Astrocyte of the hippocampus (primary cell): ENCODE measurements around the gene COL7A1.
A peak's percentile ranks its signal among the peaks of the same experiment; 100 is the strongest.

ENCODE experiments used
- DNase-seq: peaks from one replicate; pipeline ENCODE4 v3.0.0; 2011; ENCODE audit warnings: low read depth, low spot score

Gene COL7A1

GRCh38 chr3:48619541-48620524, 24.7 kb upstream of the COL7A1 start:
- DNase-seq, result no peak

GRCh38 chr3:48617559-48617958, 22.4 kb upstream of the COL7A1 start:
- DNase-seq, result no peak

GRCh38 chr3:48614044-48614443, 18.9 kb upstream of the COL7A1 start:
- DNase-seq, result no peak

GRCh38 chr3:48612309-48612708, 17.2 kb upstream of the COL7A1 start:
- no peak for DNase-seq

GRCh38 chr3:48609088-48610005, 14.2 kb upstream of the COL7A1 start, which contains the start of gene UQCRC1:
Gene UQCRC1 (minus strand): TSS chr3:48609646. CDS start chr3:48609620, 26 bp downstream.
- DNase-seq, result peak; percentile 98

GRCh38 chr3:48607519-48607918, 12.4 kb upstream of the COL7A1 start:
- DNase-seq, result no peak

GRCh38 chr3:48601622-48601994, 6.5 kb upstream of the COL7A1 start:
- peak; percentile 18 for DNase-seq

- DNase-seq, result no peak
These were observed 5.8 kb upstream of the COL7A1 start for GRCh38 chr3:48600711-48601621.

- no peak for DNase-seq
These were observed 4.6 kb upstream of the COL7A1 start for GRCh38 chr3:48599509-48600285.

GRCh38 chr3:48599077-48599501, 4.0 kb upstream of the COL7A1 start:
- DNase-seq, result no peak

- peak; percentile 94 for DNase-seq
These were observed 3.4 kb upstream of the COL7A1 start for GRCh38 chr3:48598323-48599076.

- no peak for DNase-seq
These were observed 2.3 kb upstream of the COL7A1 start for GRCh38 chr3:48597408-48597800.

- DNase-seq, result no peak
These were observed 1.7 kb upstream of the COL7A1 start for GRCh38 chr3:48596676-48597407.

- no peak for DNase-seq
These were observed 1.0 kb upstream of the COL7A1 start for GRCh38 chr3:48596157-48596556.

GRCh38 chr3:48595526-48596121, 495 bp upstream of the COL7A1 start:
- DNase-seq, result peak; percentile 88

GRCh38 chr3:48594417-48595049, 596 bp downstream of the COL7A1 start:
- peak; percentile 33 for DNase-seq

- DNase-seq, result no peak
These were observed 1.8 kb downstream of the COL7A1 start for GRCh38 chr3:48593337-48593736.

GRCh38 chr3:48592519-48593087, 2.5 kb downstream of the COL7A1 start:
- DNase-seq, result peak; percentile 19
